Common myeloid progenitor, CD34-positive (primary cell): Measurements from ENCODE around the gene ZNRF3.

ENCODE experiments used
- CTCF ChIA-PET: fragments of 350-600 bp; sonication (Branson Sonifier 250); formaldehyde crosslinking; loops from one replicate; lab custom pipeline; 2021; ENCODE audit warnings: antibody characterized with exemption; lab: Charles Lee
- POLR2A ChIA-PET: fragments of 350-600 bp; sonication (Branson Sonifier 250); formaldehyde crosslinking; loops from one replicate; lab custom pipeline; 2021; ENCODE audit warnings: antibody characterized with exemption; lab: Charles Lee
- DNase-seq, 3 donors: peaks; one replicate each; pipeline versions ENCODE4 v3.0.0 to v3.0.0-alpha.2; 2013
- H3K27ac ChIP-seq, 2 experiments: 1 replicate in 1 of 2; 2 replicates in 1 of 2; pipeline ENCODE4 v1.7.0; 2013; ENCODE audit warnings: inconsistent platforms in 2 of 2, low read length in 2 of 2, mild to moderate bottlenecking in 2 of 2, low read depth in 1 of 2, moderate library complexity in 1 of 2; ENCODE audit not compliant: severe bottlenecking in 2 of 2, insufficient read depth in 1 of 2, poor library complexity in 1 of 2
- H3K27me3 ChIP-seq, 5 experiments: replicated peaks in 2 of 5; 1 replicate in 3 of 5; 2 replicates in 2 of 5; pipeline versions ENCODE4 v1.6.1 to v1.7.0; 2013; ENCODE audit warnings: low read length in 4 of 5, mild to moderate bottlenecking in 2 of 5, moderate library complexity in 2 of 5, inconsistent platforms in 1 of 5; ENCODE audit not compliant: insufficient read depth in 5 of 5, control insufficient read depth in 4 of 5
- H3K36me3 ChIP-seq, 4 experiments: 1 replicate in 2 of 4; 2 replicates in 2 of 4; pipeline versions ENCODE4 v1.6.1 to v1.7.0; 2013; ENCODE audit warnings: low read length in 3 of 4, control low read depth in 1 of 4, mild to moderate bottlenecking in 1 of 4; ENCODE audit not compliant: control insufficient read depth in 4 of 4, insufficient read depth in 4 of 4
- H3K4me1 ChIP-seq, 4 experiments: 1 replicate in 3 of 4; 2 replicates in 1 of 4; pipeline versions ENCODE4 v1.6.1 to v1.7.1; 2013; ENCODE audit warnings: low read length in 3 of 4, mild to moderate bottlenecking in 3 of 4, control low read depth in 1 of 4, inconsistent platforms in 1 of 4, moderate library complexity in 1 of 4; ENCODE audit not compliant: control insufficient read depth in 4 of 4, insufficient read depth in 4 of 4; ENCODE audit errors: control extremely low read depth in 1 of 4
- H3K4me3 ChIP-seq, 7 experiments: 1 replicate in 4 of 7; 2 replicates in 3 of 7; pipeline versions ENCODE4 v1.5.1 to v1.7.0; 2013; ENCODE audit warnings: mild to moderate bottlenecking in 7 of 7, low read length in 6 of 7, moderate library complexity in 6 of 7, inconsistent platforms in 2 of 7, low read depth in 2 of 7, control low read depth in 1 of 7; ENCODE audit not compliant: insufficient read depth in 4 of 7, control insufficient read depth in 1 of 7; ENCODE audit errors: extremely low read depth in 1 of 7
- H3K9me3 ChIP-seq, 5 experiments: 1 replicate in 4 of 5; 2 replicates in 1 of 5; pipeline versions ENCODE4 v1.6.1 to v1.7.1; 2013; ENCODE audit warnings: low read length in 4 of 5, mild to moderate bottlenecking in 2 of 5, inconsistent platforms in 1 of 5, low read depth in 1 of 5, moderate library complexity in 1 of 5; ENCODE audit not compliant: control insufficient read depth in 4 of 5, insufficient read depth in 2 of 5; ENCODE audit errors: control extremely low read depth in 1 of 5
- WGBS: methylation state at CpG from one replicate; pipeline ENCODE4 v1.1.5; 2013; ENCODE audit not compliant: insufficient coverage; 5-methylcytosine and 5-hydroxymethylcytosine counted together

The ZNRF3 gene

GRCh38 chr22:28891156-28891733 lies 7.9 kb downstream of the ZNRF3 start:
- H3K4me1 ChIP-seq, result peaks cover 4 to 23% (median 14%) of the 10 kb centered on the region in 4 experiments
- no peak overlapping the region for H3K27ac ChIP-seq
- CTCF ChIA-PET, result no interaction called here
- peaks cover 0 to 1% (median 0%) of the 10 kb centered on the region in 5 experiments for H3K27me3 ChIP-seq
- H3K36me3 ChIP-seq, result no peaks in the 10 kb centered on the region
- H3K9me3 ChIP-seq, result no peaks in the 10 kb centered on the region
- DNase-seq, result no peak
- WGBS, result no CpG with 5 or more reads among the region's 2 CpGs
- H3K4me3 ChIP-seq, result no peak overlapping the region
- POLR2A ChIA-PET, result interaction anchor here (0.6 to 0.7 kb wide), 2 partner anchors 180 to 412 kb away, joined by 3 read pairs; no protein-coding TSS in a partner anchor

GRCh38 chr22:28892175-28892731 lies 8.9 kb downstream of the ZNRF3 start:
- Histone ChIP-seq H3K9me3 (no peaks in the 10 kb centered on the region), H3K4me1 (peaks cover 7 to 33% (median 23%) of the 10 kb centered on the region in 4 experiments), H3K27me3 (peaks cover 0 to 1% (median 0%) of the 10 kb centered on the region in 5 experiments), H3K36me3 (no peaks in the 10 kb centered on the region), H3K4me3 (no peak overlapping the region), H3K27ac (no peak overlapping the region)
- CTCF ChIA-PET, result no interaction called here
- POLR2A ChIA-PET, result interaction anchor here (0.6 kb wide), 1 partner anchor 9 kb away, joined by 4 read pairs; the partner anchor contains the start of gene ZNRF3
- no peak for DNase-seq
- 78% methylated on average over 5 of the region's 5 CpGs for WGBS

- POLR2A ChIA-PET, result no interaction called here
Observed at GRCh38 chr22:28893810-28894209, 10.4 kb downstream of the ZNRF3 start.

GRCh38 chr22:28894334-28894733 lies 11.0 kb downstream of the ZNRF3 start:
- Histone ChIP-seq H3K36me3 (no peaks in the 10 kb centered on the region), H3K9me3 (no peaks in the 10 kb centered on the region), H3K27ac (no peak overlapping the region), H3K4me3 (peak overlapping the region in 1 of 7 experiments; percentile 46), H3K4me1 (peaks cover 9 to 54% (median 31%) of the 10 kb centered on the region in 4 experiments), H3K27me3 (no peaks in the 10 kb centered on the region)
- ChIA-PET POLR2A (interaction anchor here (0.6 kb wide), 1 partner anchor 88 kb away, joined by 3 read pairs; no protein-coding TSS in a partner anchor), CTCF (interaction anchor here (1.0 to 1.2 kb wide), 2 partner anchors 30 to 145 kb away, joined by 3 to 4 read pairs; no protein-coding TSS in a partner anchor)
- WGBS, result 11% methylated on average over 8 of the region's 8 CpGs
- peak; percentile 25 to 79 (median 65) for DNase-seq

More at GRCh38 chr22:28893810-28894209, 10.4 kb downstream of the ZNRF3 start:
- Histone ChIP-seq H3K36me3 (no peaks in the 10 kb centered on the region), H3K27me3 (no peaks in the 10 kb centered on the region), H3K9me3 (no peaks in the 10 kb centered on the region), H3K4me3 (no peak overlapping the region), H3K27ac (no peak overlapping the region), H3K4me1 (peaks cover 7 to 48% (median 26%) of the 10 kb centered on the region in 4 experiments)
- 97% methylated on average over 4 of the region's 4 CpGs for WGBS
- DNase-seq, result no peak
- CTCF ChIA-PET, result no interaction called here

GRCh38 chr22:28894807-28895206 lies 11.4 kb downstream of the ZNRF3 start:
- Histone ChIP-seq H3K4me3 (peak overlapping the region in 1 of 7 experiments; percentile 46), H3K36me3 (no peaks in the 10 kb centered on the region), H3K4me1 (peaks cover 9 to 53% (median 35%) of the 10 kb centered on the region in 4 experiments), H3K27ac (no peak overlapping the region), H3K27me3 (no peaks in the 10 kb centered on the region), H3K9me3 (no peaks in the 10 kb centered on the region)
- CTCF ChIA-PET, result interaction anchor here (1.0 to 1.3 kb wide), 4 partner anchors 9 to 145 kb away, joined by 3 to 5 read pairs (median 4); no protein-coding TSS in a partner anchor
- DNase-seq, result peak; percentile 10 to 84 (median 66)
- POLR2A ChIA-PET, result interaction anchor here (0.6 kb wide), 1 partner anchor 88 kb away, joined by 3 read pairs; no protein-coding TSS in a partner anchor
- WGBS, result 66% methylated on average over 3 of the region's 3 CpGs

GRCh38 chr22:28896611-28897010 lies 13.2 kb downstream of the ZNRF3 start:
- POLR2A ChIA-PET, result interaction anchor here (0.6 kb wide), 1 partner anchor 9 kb away, joined by 3 read pairs; no protein-coding TSS in a partner anchor
- H3K4me1 ChIP-seq, result peaks cover 9 to 61% (median 40%) of the 10 kb centered on the region in 4 experiments
- H3K9me3 ChIP-seq, result no peaks in the 10 kb centered on the region
- CTCF ChIA-PET, result interaction anchor here (0.9 to 1.6 kb wide), 4 partner anchors 8 to 55 kb away, joined by 3 read pairs; no protein-coding TSS in a partner anchor
- peak overlapping the region in 1 of 7 experiments; percentile 16 for H3K4me3 ChIP-seq
- peak in 2 of 3 donors; percentile 70 to 76 for DNase-seq
- H3K27ac ChIP-seq, result no peak overlapping the region
- H3K36me3 ChIP-seq, result no peaks in the 10 kb centered on the region
- no peaks in the 10 kb centered on the region for H3K27me3 ChIP-seq
- 100% methylated on average over 2 of the region's 2 CpGs for WGBS

- H3K9me3 ChIP-seq, result no peaks in the 10 kb centered on the region
Observed at GRCh38 chr22:28898233-28898629, 14.9 kb downstream of the ZNRF3 start.

More at GRCh38 chr22:28898233-28898629, 14.9 kb downstream of the ZNRF3 start:
- DNase-seq, result no peak
- CTCF ChIA-PET, result no interaction called here
- H3K4me3 ChIP-seq, result no peak overlapping the region
- POLR2A ChIA-PET, result no interaction called here
- 89% methylated on average over 2 of the region's 4 CpGs for WGBS
- H3K4me1 ChIP-seq, result peaks cover 9 to 61% (median 40%) of the 10 kb centered on the region in 4 experiments
- H3K36me3 ChIP-seq, result no peaks in the 10 kb centered on the region
- no peak overlapping the region for H3K27ac ChIP-seq
- no peaks in the 10 kb centered on the region for H3K27me3 ChIP-seq
